ENCODE measurements around the gene FOXE1. TPM values are rescaled to one million over a fixed set of nuclear protein-coding genes. Genes with fewer than 3 reads are reported as not detected.

Gene FOXE1
- total RNA-seq, 4 donors from 2014 or later: not detected

- H3K27ac ChIP-seq: no peak overlapping the region
- H3K27me3 ChIP-seq: peaks cover 99% of the 10 kb centered on the region
- H3K36me3 ChIP-seq: no peaks in the 10 kb centered on the region
- H3K4me1 ChIP-seq: peaks cover 0 to 13% (median 10%) of the 10 kb centered on the region in 4 donors
- no peaks in the 10 kb centered on the region for H3K9me3 ChIP-seq
- intact Hi-C loops (cut with DNase I; ENCODE audit: low total_unique reads) (no loop called here), in situ Hi-C loops (cut with MboI; ENCODE audit: low pct_ligation_motif_present in 1 of 4, low pct_unique_long_range_greater_than_20kb in 1 of 4, low sequenced_read_pairs in 3 of 4) (no loop called here)
- H3K4me3 ChIP-seq: no peak overlapping the region
- no peak for TF ChIP-seq EP300 (IDR thresholded peaks at IDR 0.05; ENCODE audit: low read depth)
- no peak for TF ChIP-seq POLR2A (IDR thresholded peaks at IDR 0.05)
- TF ChIP-seq POLR2AphosphoS5 (IDR thresholded peaks at IDR 0.05): no peak
- no peak for TF ChIP-seq CTCF (IDR thresholded peaks at IDR 0.05)
- DNase-seq: no peak
- WGBS, 2 donors (ENCODE audit: low coverage in 1 of 2): 49 to 50% methylated on average over 2 of the region's 2 CpGs
These were observed 7.9 kb upstream of the FOXE1 start for GRCh38 chr9:97845130-97845529.

GRCh38 chr9:97845763-97846162 lies 7.3 kb upstream of the FOXE1 start:
- no peak for DNase-seq
- Histone ChIP-seq H3K4me1 (peaks cover 0 to 13% (median 10%) of the 10 kb centered on the region in 4 donors), H3K27me3 (peaks cover 99% of the 10 kb centered on the region), H3K9me3 (no peaks in the 10 kb centered on the region), H3K27ac (no peak overlapping the region), H3K36me3 (no peaks in the 10 kb centered on the region), H3K4me3 (no peak overlapping the region)
- intact Hi-C loops (cut with DNase I; ENCODE audit: low total_unique reads) (no loop called here), in situ Hi-C loops (cut with MboI; ENCODE audit: low pct_ligation_motif_present in 1 of 4, low pct_unique_long_range_greater_than_20kb in 1 of 4, low sequenced_read_pairs in 3 of 4) (no loop called here)
- 58 to 60% methylated on average over 1 to 2 of the region's 2 CpGs for WGBS, 2 donors (ENCODE audit: low coverage in 1 of 2)
- TF ChIP-seq CTCF (IDR thresholded peaks at IDR 0.05) (no peak), POLR2A (IDR thresholded peaks at IDR 0.05) (no peak), POLR2AphosphoS5 (IDR thresholded peaks at IDR 0.05) (no peak), EP300 (IDR thresholded peaks at IDR 0.05; ENCODE audit: low read depth) (no peak)

- in situ Hi-C loops (cut with MboI; ENCODE audit: low pct_ligation_motif_present in 1 of 4, low pct_unique_long_range_greater_than_20kb in 1 of 4, low sequenced_read_pairs in 3 of 4): no loop called here
- peaks cover 0 to 14% (median 11%) of the 10 kb centered on the region in 4 donors for H3K4me1 ChIP-seq
- TF ChIP-seq EP300 (IDR thresholded peaks at IDR 0.05; ENCODE audit: low read depth): no peak
- TF ChIP-seq POLR2A (IDR thresholded peaks at IDR 0.05): no peak
- no peak for TF ChIP-seq POLR2AphosphoS5 (IDR thresholded peaks at IDR 0.05)
- TF ChIP-seq CTCF (IDR thresholded peaks at IDR 0.05): no peak
- 57% methylated on average over 4 of the region's 4 CpGs; no CpG with 5 or more reads in 1 of the 2 donors for WGBS, 2 donors (ENCODE audit: low coverage in 1 of 2)
- peaks cover 99% of the 10 kb centered on the region for H3K27me3 ChIP-seq
- no peaks in the 10 kb centered on the region for H3K36me3 ChIP-seq
- no peak for DNase-seq
- H3K4me3 ChIP-seq: no peak overlapping the region
- no peak overlapping the region for H3K27ac ChIP-seq
- no peaks in the 10 kb centered on the region for H3K9me3 ChIP-seq
- intact Hi-C loops (cut with DNase I; ENCODE audit: low total_unique reads): no loop called here
These were observed 6.7 kb upstream of the FOXE1 start for GRCh38 chr9:97846347-97846746.

- in situ Hi-C loops (cut with MboI; ENCODE audit: low pct_ligation_motif_present in 1 of 4, low pct_unique_long_range_greater_than_20kb in 1 of 4, low sequenced_read_pairs in 3 of 4) (no loop called here), intact Hi-C loops (cut with DNase I; ENCODE audit: low total_unique reads) (no loop called here)
- no peak overlapping the region for H3K27ac ChIP-seq
- no peaks in the 10 kb centered on the region for H3K9me3 ChIP-seq
- peaks cover 99% of the 10 kb centered on the region for H3K27me3 ChIP-seq
- no peak overlapping the region for H3K4me3 ChIP-seq
- 18% methylated on average over 27 of the region's 31 CpGs; no CpG with 5 or more reads in 1 of the 2 donors for WGBS, 2 donors (ENCODE audit: low coverage in 1 of 2)
- H3K4me1 ChIP-seq: peaks cover 0 to 26% (median 11%) of the 10 kb centered on the region in 4 donors
- DNase-seq: no peak
- H3K36me3 ChIP-seq: no peaks in the 10 kb centered on the region
- TF ChIP-seq CTCF (IDR thresholded peaks at IDR 0.05) (no peak), POLR2A (IDR thresholded peaks at IDR 0.05) (no peak), POLR2AphosphoS5 (IDR thresholded peaks at IDR 0.05) (no peak), EP300 (IDR thresholded peaks at IDR 0.05; ENCODE audit: low read depth) (no peak)
These were observed 5.4 kb upstream of the FOXE1 start for GRCh38 chr9:97847474-97848214.

Measured in transverse colon (tissue), 4 donors.